ENCODE results near the gene IQCK.

The IQCK gene

DNA sequence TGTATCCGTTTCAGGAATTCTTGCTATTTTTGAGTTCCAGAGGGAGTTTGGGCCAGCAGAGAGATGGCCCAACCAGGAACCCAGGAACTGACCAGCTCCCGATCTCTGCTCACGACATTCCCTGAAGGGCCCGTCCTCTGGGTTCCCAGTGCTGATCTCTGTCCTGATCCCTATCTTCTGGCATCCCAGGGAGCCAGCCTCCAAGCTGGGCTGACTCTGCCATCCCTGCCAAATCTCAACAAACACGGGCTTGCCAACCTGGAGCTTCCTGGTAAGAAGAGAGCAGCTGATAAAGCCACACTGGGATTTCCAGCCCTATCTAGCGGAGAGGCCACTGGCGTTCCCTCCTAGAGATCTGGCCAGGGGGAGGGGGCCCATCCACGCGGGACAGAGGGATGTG is 150.3 kb downstream of the IQCK start:
- TF ChIP-seq, protein P1, sequence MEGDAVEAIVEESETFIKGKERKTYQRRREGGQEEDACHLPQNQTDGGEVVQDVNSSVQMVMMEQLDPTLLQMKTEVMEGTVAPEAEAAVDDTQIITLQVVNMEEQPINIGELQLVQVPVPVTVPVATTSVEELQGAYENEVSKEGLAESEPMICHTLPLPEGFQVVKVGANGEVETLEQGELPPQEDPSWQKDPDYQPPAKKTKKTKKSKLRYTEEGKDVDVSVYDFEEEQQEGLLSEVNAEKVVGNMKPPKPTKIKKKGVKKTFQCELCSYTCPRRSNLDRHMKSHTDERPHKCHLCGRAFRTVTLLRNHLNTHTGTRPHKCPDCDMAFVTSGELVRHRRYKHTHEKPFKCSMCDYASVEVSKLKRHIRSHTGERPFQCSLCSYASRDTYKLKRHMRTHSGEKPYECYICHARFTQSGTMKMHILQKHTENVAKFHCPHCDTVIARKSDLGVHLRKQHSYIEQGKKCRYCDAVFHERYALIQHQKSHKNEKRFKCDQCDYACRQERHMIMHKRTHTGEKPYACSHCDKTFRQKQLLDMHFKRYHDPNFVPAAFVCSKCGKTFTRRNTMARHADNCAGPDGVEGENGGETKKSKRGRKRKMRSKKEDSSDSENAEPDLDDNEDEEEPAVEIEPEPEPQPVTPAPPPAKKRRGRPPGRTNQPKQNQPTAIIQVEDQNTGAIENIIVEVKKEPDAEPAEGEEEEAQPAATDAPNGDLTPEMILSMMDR (conservative IDR thresholded peaks at IDR 0.05; ENCODE audit: low read depth, low read length): no peak
- H3K4me3 ChIP-seq (ENCODE audit: low read length): no peak overlapping the region
- DNase-seq (ENCODE audit: low read depth): no peak

DNA sequence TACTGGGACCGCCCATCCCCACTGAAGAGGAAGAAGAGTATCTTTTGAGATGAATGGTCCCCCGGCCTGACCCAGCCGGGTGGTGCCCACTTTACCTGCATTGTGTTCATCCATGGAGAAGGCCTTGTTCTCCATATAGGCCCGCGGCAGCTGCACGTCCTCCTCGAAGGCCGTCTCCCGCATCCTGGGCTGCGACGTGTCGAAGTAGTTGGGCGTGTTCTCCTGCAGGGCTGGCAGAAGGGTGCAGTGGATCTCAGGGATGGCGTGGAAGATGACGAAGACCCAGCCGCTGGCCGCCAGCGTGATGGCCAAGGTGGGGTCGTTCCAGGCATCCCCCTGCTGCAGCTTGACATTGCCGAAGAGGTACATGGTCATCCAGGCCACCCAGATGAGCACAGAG is 153.7 kb downstream of the IQCK start:
- no peak for DNase-seq (ENCODE audit: low read depth)
- TF ChIP-seq, protein P1 (conservative IDR thresholded peaks at IDR 0.05; ENCODE audit: low read depth, low read length): no peak
- H3K4me3 ChIP-seq (ENCODE audit: low read length): no peak overlapping the region

DNA sequence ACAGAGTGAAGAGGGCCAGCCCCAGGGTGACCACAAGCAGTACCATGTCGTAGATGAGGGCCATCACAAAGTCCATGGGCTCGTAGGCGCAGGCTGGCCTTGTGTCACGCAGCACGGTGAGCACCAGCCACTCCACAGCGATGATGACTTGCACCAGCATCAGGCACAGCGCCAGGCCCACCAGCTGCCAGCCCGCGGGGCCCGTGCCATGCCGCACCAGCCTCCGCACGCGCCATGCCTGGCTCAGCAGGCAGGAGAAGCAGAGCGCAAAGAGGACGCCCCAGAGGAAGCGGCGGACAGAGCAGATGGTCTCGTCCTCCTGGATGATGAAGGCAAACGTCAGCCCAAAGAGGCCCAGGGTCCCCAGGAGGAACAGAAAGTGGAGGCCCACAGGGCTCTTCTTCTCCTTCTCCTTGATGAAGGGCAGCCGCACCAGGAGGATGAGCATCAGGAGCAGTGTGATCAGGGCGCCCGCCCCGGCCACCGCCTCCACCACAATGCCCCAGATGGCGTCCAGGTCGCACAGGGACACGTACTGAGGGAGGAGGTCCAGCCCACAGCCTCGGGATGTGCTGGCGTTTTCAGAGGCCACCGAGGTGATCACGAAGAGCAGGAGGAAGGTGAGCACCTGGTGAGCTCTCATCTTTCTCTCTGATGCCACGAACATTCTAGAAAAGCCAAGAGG is 154.2 kb downstream of the IQCK start:
- no peak overlapping the region for H3K4me3 ChIP-seq (ENCODE audit: low read length)
- TF ChIP-seq, protein P1 (conservative IDR thresholded peaks at IDR 0.05; ENCODE audit: low read depth, low read length): no peak
- DNase-seq (ENCODE audit: low read depth): no peak

DNA sequence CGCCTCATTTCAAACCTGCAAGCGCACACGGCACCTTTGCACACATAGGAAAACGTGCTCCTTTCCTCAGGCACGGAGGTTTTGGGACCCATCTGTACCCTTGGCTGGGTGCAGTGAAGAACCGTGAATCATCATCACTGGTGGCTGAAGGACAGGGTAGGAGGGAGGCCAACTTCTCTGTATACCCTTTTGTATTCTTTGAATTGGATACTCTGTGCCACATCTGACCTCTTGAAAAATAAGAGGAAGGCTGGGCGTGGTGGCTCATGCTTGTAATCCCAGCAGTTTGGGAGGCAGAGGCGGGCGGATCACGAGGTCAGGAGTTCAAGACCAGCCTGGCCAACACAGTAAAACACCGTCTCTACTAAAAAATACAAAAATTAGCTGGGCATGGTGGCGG is 154.9 kb downstream of the IQCK start:
- TF ChIP-seq, protein P1 (conservative IDR thresholded peaks at IDR 0.05; ENCODE audit: low read depth, low read length): no peak
- no peak overlapping the region for H3K4me3 ChIP-seq (ENCODE audit: low read length)
- DNase-seq (ENCODE audit: low read depth): no peak

DNA sequence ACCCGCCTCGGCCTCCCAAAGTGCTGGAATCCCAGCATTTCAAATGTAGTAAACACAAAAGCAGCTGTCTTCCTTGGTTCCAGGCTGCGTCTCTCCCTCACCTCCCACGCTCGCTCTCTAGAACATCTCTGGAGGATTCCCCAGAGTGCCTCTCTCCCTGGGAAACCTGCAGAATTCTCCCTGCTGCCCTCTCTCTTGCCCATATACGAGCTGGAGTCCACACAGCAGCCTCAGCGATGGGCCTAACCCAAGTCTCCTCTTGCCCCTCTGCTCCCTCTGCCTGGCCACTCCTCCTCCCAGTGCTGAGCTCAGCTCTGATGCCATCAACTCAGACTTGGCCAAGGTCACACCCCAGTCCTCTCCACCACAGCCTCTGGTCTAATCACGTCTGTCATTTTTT is 156.0 kb downstream of the IQCK start:
- no peak overlapping the region for H3K4me3 ChIP-seq (ENCODE audit: low read length)
- DNase-seq (ENCODE audit: low read depth): no peak
- TF ChIP-seq, protein P1 (conservative IDR thresholded peaks at IDR 0.05; ENCODE audit: low read depth, low read length): no peak

DNA sequence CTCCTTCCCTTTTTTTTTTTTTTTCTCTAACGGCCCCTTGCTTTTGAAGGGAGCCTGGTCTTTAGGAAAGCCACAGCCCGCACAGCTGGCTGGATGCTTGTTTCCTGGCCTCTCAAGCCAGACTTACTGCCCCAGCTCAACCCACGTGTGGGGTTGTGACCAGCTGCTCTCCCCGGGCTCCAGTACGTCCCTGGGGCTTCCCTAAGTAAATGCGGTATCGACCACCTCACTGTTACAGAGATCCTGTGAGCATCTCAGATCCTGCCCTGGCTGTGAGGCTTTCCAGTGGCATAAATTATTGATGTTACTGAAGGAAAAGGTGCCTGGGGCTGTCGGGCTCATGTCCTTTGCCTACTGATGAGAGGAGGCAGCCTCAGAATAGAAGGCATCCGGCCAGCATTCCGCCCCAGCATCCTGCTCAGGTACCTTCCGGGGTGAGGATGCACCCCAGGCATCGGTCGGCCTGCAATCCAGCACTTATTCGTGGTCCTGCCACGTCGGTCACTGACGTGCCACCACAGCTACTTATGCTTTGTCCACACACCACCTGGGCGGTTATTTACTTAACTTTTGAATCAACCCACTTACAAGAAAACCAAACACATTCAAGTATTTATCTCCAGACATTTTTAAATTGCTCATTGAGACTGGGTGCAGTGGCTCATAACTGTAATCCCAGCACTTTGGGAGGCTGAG is 156.9 kb downstream of the IQCK start:
- no peak overlapping the region for H3K4me3 ChIP-seq (ENCODE audit: low read length)
- no peak for DNase-seq (ENCODE audit: low read depth)
- TF ChIP-seq, protein P1 (conservative IDR thresholded peaks at IDR 0.05; ENCODE audit: low read depth, low read length): no peak

DNA sequence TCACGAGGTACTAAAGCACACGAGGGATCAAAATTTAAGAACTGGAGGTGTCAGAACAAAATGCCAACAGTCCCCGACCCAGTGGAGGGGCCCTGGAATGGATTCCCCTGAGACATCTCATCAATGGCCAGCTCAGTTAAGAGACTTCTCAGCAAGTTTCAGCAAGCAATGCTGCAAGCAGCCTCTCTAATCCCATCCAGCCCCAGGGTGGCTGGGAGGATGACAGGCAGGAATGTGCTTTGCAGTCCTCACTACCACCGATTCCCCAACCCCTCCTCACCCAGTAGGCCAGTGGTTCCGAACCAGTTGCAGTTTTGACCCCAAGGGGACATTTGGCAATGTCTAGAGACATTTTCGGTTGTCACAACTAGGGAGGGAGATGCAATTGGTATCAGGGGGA is 157.8 kb downstream of the IQCK start:
- TF ChIP-seq, protein P1 (conservative IDR thresholded peaks at IDR 0.05; ENCODE audit: low read depth, low read length): no peak
- no peak for DNase-seq (ENCODE audit: low read depth)
- H3K4me3 ChIP-seq (ENCODE audit: low read length): no peak overlapping the region

All from retinal pigment epithelial cell (primary cell).